ENCODE data around the gene DHCR7. TPM values are rescaled to one million over a fixed set of nuclear protein-coding genes. Genes with fewer than 3 reads are reported as not detected.

DHCR7 gene, protein sequence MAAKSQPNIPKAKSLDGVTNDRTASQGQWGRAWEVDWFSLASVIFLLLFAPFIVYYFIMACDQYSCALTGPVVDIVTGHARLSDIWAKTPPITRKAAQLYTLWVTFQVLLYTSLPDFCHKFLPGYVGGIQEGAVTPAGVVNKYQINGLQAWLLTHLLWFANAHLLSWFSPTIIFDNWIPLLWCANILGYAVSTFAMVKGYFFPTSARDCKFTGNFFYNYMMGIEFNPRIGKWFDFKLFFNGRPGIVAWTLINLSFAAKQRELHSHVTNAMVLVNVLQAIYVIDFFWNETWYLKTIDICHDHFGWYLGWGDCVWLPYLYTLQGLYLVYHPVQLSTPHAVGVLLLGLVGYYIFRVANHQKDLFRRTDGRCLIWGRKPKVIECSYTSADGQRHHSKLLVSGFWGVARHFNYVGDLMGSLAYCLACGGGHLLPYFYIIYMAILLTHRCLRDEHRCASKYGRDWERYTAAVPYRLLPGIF
- 10.2 and 16.7 TPM in 2 replicates for total RNA-seq (ENCODE audit: low replicate concordance)

DNA sequence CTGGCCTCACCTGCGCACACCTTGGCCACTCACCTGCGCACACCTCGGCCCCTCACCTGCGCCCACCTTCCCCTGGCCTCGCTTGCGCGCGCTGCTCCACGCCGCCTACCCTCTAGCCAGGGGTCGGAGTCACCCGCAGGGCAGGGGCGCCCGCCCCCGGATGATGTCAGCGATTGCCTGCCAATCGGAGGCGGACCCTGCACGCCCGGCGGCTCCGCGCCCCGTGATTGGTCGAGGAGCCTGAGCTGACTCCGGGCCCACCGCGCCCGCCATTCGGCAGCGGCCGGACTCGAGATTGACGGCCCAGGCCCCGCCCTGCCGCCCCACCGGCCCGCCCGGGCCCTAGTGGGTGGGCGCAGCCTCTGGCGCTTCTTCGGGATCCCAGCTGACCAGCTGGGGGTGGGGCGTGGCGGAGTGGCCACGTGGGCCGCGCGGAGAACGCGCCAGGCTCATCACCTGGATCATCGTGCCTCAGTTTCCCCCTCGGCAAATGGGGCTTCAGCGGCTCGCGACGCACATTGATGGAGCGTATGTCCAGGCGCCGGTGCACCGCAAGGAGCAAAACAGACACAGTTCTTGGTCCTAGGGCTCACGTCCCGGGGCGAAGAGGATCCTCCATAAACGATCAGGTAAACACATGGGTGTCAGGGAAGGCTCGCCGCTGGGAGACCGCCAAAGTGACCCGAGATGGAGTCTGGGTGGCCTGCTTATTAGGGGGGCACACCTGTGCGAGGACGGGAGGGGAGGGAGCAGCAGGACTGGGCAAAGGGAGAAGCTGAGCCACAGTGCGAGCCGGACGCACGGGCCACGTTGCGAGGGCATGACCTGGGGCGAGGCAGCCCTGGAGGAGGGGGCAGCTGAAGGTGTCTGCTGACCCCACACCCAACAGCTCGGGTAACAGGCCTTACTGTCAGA, at the start of gene DHCR7:
Gene DHCR7, minus strand, starts transcription at position 137 of the 915 bp plus-strand sequence. CDS start 3,441 bp downstream, outside the sequence.
- peak; percentile 90 for DNase-seq (ENCODE audit: low read depth)
- peak within 1 kb of the TSS; percentile 78 for H3K4me3 ChIP-seq (ENCODE audit: low read depth, low read length)
- TF ChIP-seq, protein P1, sequence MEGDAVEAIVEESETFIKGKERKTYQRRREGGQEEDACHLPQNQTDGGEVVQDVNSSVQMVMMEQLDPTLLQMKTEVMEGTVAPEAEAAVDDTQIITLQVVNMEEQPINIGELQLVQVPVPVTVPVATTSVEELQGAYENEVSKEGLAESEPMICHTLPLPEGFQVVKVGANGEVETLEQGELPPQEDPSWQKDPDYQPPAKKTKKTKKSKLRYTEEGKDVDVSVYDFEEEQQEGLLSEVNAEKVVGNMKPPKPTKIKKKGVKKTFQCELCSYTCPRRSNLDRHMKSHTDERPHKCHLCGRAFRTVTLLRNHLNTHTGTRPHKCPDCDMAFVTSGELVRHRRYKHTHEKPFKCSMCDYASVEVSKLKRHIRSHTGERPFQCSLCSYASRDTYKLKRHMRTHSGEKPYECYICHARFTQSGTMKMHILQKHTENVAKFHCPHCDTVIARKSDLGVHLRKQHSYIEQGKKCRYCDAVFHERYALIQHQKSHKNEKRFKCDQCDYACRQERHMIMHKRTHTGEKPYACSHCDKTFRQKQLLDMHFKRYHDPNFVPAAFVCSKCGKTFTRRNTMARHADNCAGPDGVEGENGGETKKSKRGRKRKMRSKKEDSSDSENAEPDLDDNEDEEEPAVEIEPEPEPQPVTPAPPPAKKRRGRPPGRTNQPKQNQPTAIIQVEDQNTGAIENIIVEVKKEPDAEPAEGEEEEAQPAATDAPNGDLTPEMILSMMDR (IDR thresholded peaks at IDR 0.05; ENCODE audit: insufficient read depth, low read length): no peak

DNA sequence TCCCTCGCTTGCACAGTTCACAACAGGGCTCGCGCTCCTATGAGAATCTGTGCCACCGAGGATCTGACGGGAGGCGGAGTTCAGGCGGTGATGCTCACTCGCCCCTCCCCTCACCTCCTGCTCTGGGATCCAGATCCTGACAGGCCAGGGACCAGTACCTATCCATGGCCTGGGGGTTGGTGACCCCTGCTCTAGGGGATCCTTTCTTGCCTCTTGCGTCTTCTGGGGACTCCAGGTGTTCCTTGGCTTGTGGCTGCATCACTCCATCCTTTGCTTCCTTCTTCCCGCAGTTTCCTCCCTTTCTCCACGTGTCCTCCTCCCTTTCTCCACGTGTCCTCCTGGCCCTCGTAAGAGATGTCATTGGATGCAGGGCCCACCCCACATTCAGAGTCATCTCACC, 48.2 kb upstream of the DHCR7 start:
- TF ChIP-seq, protein P1 (IDR thresholded peaks at IDR 0.05; ENCODE audit: insufficient read depth, low read length): no peak
- DNase-seq (ENCODE audit: low read depth): no peak

DNA sequence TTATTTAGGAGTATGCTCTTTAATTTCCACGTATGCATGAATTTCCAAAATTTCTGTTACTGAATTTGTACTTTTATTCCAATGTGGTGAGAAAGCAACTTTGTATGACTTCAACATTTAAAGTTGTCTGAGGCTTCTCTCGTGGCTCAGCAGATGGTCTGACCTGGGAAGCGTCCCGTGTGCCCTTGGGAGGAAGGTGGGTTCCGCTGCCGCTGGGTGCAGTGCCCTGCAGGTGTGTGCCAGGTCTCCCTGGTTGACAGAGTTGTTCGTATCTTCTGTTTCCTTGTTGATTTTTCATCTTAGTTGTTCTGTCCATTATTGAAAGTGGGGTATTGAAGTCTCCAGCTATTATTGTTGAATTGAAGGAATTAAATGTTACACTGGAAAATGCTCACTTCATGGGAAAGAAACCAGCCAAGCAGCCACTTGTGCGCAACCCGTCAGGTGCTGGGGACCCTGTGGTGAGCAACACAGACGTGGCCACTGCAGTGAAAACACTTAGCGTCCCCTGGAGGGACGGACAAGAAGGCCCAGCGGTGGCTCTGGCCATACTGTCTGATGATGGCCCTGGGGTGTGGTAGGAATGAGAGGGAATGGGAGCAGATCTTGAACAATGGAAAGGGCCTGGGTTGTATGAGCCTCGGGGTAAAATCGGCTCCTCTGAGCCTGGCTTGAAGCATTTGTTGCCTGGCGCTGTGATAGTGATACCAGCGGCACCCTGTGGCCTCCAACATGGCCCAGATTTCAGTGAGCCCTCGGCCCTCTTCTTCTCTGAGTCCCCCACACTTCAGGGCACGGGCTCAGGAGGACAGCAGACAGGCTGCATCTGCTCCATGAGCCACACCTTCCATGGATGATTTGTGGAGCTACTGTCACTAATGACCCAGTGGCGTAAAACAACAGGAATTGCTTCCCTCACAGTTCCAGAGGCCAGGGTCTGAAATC, 47.4 kb upstream of the DHCR7 start:
- DNase-seq (ENCODE audit: low read depth): no peak
- H3K4me3 ChIP-seq (ENCODE audit: low read depth, low read length): no peak overlapping the region
- TF ChIP-seq, protein P1 (IDR thresholded peaks at IDR 0.05; ENCODE audit: insufficient read depth, low read length): no peak

More for the DNA sequence above, 48.2 kb upstream of the DHCR7 start:
- H3K4me3 ChIP-seq (ENCODE audit: low read depth, low read length): no peak overlapping the region

DNA sequence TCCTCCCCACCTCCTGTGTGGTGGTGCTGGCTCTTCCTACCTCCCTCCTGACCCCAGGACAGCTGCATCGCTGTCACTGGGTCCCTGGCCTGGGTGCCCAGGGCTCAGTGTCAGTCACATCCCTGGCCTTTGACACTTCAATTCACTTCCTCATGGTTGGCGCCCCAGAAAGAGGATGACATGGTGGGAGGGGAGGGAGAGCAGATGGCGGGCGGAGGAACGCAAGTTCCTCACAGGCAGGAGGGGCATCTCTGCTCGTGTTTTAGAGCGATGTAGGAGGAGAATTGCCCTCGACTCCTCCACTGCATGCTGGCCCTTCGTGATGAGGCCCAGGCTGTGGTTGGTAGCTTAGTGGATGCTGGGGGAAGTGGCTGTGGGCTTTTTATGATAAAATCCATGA, 43.7 kb upstream of the DHCR7 start:
- no peak for DNase-seq (ENCODE audit: low read depth)
- no peak overlapping the region for H3K4me3 ChIP-seq (ENCODE audit: low read depth, low read length)
- TF ChIP-seq, protein P1 (IDR thresholded peaks at IDR 0.05; ENCODE audit: insufficient read depth, low read length): no peak

DNA sequence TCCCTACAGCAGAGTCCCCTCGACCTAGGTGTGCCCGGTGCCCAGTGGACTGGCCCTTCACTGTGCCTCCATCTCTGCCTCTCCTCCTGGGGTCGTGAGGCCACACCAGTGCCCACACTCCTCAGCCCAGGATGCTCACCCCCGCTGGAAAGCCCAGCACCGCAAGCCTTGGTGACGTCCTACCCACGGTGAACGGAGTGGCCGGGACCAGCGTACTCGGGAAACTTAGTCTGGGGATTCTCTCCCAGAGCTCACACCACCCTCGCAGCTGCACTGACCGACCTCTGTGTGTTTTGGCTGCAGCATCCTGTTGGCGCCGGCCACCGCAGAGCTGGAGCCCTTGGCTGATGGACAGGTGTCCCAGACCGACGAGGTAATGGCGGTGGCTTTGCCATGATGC, 43.3 kb upstream of the DHCR7 start:
- H3K4me3 ChIP-seq (ENCODE audit: low read depth, low read length): no peak overlapping the region
- TF ChIP-seq, protein P1 (IDR thresholded peaks at IDR 0.05; ENCODE audit: insufficient read depth, low read length): no peak
- DNase-seq (ENCODE audit: low read depth): no peak

Measured in fibroblast of the aortic adventitia (primary cell).